GM19240 (cell line): ENCODE data around the gene VPS36.
"Not testable (repeated sequence)": the region's sequence is repeated elsewhere in the genome, so short reads cannot be mapped to it uniquely, and the experiment has no call there.

Experiments used
- DNase-seq: peaks from one replicate; pipeline ENCODE4 v3.0.0; 2011; ENCODE audit warnings: low spot score; ENCODE audit not compliant: insufficient read length

Gene VPS36, protein sequence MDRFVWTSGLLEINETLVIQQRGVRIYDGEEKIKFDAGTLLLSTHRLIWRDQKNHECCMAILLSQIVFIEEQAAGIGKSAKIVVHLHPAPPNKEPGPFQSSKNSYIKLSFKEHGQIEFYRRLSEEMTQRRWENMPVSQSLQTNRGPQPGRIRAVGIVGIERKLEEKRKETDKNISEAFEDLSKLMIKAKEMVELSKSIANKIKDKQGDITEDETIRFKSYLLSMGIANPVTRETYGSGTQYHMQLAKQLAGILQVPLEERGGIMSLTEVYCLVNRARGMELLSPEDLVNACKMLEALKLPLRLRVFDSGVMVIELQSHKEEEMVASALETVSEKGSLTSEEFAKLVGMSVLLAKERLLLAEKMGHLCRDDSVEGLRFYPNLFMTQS

DNA sequence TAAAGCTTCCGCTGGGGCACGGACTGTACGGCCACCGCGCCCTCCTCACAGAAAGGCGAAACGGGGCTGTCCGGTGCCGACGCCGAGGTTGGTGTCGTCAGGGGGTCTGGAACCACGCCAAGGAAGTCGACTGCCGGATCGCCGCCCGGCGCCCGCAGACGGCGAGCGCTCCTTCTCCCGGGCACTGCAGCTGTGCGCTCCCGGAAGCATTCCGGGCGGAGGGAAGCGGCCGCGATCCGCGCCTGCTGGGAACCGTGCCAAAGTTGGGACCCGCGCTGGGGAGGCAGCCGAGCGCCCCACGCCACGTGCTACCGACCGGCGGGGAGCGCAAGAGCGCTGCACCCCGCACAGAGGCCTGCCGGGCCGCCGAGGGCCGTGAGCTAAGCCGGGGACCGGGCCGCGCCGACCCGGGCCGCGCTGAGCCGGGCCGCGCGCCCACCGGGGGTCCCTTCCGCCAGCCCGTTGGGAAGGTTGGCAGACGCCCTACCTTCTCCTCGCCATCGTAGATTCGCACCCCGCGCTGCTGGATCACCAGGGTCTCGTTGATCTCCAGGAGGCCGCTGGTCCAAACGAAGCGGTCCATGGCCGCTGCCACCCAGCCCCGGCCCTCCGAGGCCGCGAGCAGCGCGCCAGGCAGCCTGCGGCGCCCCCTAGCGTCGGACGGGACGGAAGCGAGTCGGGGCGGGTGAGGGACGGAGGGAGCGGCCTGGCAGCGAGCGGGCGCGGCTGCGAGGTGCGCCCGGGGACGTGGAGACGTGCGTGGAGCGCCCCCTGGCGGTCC, at the start of gene VPS36:
TSS of gene VPS36 (minus strand) at position 623 of the 781 bp plus-strand sequence. CDS start at position 583, 40 bp downstream.
- peak; percentile 64 for DNase-seq

DNA sequence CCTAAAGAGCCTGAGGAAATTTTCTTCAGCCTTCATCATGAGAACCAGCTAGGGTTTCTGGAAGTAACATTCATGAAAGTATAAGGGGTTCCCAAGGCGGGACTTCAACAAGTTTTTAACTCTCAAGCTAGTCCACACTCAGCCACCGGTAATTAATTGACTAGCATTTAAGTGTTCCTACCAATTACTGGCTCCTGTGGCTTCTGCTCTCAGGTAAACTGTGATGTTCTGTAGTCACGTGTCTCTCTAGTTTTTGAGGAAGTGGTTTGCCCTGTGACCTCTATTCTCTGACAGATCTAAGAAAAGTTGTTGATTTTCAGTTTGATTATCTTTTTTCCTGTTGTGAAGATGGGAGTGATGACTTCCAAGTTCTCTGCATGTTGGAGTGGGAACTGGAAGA, 47.5 kb upstream of the VPS36 start:
- not testable (repeated sequence) for DNase-seq

DNA sequence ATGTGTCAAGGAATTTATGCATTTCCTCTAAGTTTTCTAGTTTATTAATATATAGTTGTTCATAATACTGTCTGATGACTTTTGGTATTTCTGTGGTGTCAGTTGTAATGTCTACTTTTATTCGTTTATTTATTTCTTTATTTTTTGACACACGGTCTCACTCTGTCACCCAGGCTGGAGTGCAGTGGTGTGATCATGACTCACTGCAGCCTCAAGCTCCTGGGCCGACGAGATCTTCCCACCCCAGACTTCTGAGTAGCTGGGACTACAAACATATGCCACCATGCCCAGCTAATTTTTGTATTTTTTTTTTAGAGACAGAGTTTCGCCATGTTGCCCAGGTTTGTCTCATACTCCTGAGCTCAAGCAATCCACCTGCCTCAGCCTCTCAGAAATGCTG, 43.8 kb upstream of the VPS36 start:
- DNase-seq = not testable (repeated sequence)

- DNase-seq = not testable (repeated sequence)
Measured at GRCh38 chr13:52491015-52491414, 40.6 kb upstream of the VPS36 start.

GRCh38 chr13:52488763-52489162, 38.3 kb upstream of the VPS36 start:
- DNase-seq = not testable (repeated sequence)

DNA sequence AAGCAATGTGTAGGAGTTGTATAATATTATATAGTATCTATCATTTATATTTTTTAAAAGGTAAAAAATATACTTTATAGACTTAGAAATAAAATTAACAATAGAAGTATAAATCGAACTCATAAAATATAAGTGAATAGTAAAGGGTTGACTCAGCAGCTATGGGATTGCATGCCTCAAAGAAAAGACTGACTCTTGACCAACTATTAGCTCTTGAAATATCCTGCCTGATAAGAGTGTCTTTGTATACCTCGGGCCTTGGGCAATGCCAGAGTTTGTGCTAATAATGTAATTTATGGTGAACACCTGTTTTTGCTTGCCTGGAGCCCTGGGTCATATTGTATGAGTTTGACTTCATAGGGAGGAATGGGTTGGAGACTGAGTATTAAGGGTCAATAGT, 36.6 kb upstream of the VPS36 start:
- DNase-seq = not testable (repeated sequence)

- not testable (repeated sequence) for DNase-seq
Measured at GRCh38 chr13:52480677-52481428, 30.4 kb upstream of the VPS36 start.

GRCh38 chr13:52468487-52468886, 18.1 kb upstream of the VPS36 start:
- not testable (repeated sequence) for DNase-seq

DNA sequence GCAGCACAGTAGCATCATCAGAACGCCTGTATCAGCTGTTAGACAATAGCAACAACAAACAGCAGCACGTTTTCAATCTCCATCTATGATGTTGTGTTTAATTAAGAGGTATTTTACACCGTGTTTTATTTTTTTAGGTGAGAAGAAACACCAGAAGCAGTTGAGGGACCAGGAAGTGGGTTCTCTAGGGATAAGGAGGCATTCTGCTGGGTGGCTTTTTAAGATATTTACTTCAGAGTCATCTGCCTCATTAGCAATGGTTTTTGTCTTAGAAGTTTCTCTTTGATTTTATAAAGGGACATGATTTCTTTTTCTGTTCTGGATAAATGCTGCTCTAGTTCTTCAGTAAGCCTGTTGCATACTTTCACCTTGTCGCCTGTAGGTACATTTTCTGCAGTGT, 13.1 kb upstream of the VPS36 start:
- DNase-seq = no peak

GRCh38 chr13:52461265-52461664, 10.8 kb upstream of the VPS36 start:
- no peak for DNase-seq

- DNase-seq = no peak
Measured at GRCh38 chr13:52459668-52460067, 9.2 kb upstream of the VPS36 start.

DNA sequence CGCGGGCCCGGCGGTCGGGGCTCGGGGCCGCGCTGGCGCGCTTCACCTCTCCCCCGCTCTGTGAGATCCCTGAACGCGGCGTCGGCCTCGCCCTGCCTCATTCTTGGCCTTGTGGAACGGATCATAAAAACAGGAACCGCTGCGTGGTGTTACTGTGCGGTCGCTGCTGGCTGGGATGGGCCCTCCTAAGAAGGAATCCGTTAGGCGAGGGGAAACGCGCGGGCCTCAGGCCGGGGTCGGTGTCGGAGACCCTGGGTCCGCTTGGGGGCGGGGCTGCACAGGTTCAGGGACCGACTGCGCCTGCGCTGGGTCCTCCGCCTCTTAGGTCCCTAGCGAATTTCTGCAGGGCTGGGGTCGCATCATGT, 5.2 kb upstream of the VPS36 start:
- peak; percentile 50 for DNase-seq

DNA sequence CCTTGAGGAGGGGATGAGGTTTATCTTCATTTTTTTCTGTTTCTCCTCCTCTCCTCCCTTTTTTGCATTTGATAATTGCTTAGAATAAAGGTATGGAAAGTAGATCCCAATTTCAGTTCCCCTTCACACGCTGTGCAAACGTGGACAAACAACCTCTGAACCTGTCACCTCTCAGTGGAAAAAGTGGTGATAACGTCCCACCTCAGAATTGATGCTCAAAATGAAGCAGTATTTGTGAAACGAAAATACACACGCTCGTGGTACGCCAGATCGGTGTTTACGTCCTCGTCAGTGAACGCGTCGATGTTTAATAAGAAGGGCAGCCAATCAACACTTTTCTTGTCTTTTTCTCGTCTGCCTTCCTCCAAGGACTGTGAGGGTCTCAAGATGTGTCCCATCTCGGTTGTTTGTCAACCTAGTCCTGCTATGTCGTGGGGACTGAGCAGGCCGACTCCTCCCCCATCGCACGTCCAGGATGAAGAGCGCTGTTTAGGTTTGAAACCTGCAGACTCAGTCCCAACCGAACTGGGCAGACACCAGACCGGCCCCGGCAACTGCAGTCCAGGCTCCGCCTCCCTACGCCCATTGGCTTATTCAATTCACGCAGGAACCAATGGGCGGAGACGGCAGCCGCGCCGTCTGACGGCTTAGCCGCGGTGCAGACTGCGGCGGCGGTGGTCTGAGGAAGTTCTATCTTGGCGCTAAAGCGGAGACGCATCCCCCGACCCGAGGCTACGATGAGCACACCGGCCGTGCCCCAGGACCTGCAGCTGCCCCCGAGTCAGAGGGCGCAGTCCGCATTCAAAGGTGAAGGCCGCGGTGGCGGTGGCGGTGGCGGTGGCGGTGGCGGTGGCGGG, 4.6 kb upstream of the VPS36 start, which contains the start of gene CKAP2:
TSS of gene CKAP2 (plus strand) at position 659 of the 857 bp plus-strand sequence. CDS start at position 738, 79 bp downstream.
- peak; percentile 89 for DNase-seq

- DNase-seq = peak; percentile 32
Measured at GRCh38 chr13:52454459-52454819, 4.0 kb upstream of the VPS36 start.

DNA sequence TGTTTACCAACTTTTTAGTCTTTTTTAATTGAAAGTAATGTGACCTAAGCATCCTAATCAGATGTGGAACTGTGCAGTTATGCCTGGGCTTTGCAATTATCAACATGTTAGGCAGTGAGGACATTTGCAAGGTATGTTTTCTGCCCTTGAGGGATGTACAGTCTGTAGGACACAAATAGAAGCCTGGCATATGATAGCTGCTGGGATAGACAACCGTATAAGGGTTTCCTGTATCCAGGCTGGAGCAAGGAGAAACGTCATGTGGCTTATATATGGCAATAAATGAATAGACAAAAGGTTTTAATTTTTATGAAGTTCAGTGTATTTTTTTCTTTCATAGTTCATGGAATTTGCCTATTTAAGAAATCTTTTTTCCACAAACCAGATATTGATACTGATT, 2.0 kb upstream of the VPS36 start:
- DNase-seq = no peak

GRCh38 chr13:52451135-52451804, 836 bp upstream of the VPS36 start:
- DNase-seq = no peak

GRCh38 chr13:52450793-52451116, 321 bp upstream of the VPS36 start:
- no peak for DNase-seq

DNA sequence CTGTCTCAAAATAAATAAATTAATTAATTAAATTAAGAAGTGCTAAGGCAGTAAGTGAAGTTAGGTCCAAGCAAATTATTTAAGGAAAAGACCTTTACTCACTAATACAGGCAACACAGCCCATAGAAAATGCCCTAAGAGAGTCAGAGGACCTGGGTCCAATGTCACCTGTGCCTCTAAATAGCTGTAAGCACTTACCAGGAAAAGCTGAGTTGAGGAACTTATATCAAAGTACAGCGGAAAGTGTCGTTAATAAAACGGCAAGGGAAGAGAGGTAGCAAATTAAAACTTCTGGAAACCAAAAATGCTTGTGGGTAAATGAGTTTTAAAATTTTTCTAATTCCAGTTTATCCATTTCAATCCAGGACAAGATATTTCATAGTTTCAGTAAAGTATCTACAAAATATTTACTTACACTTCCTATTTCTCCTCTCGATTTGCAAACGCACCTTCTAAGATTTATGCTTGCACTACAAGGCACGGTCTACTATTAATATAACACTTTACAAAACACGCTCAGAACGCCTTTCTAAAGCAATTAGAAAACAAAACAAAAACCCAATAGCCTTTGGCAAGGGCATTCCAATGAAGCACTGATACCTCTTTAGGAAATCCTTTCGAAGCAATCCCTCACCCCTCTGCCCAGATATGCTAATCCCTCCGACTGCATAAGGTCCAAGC, 963 bp downstream of the VPS36 start:
- no peak for DNase-seq

DNA sequence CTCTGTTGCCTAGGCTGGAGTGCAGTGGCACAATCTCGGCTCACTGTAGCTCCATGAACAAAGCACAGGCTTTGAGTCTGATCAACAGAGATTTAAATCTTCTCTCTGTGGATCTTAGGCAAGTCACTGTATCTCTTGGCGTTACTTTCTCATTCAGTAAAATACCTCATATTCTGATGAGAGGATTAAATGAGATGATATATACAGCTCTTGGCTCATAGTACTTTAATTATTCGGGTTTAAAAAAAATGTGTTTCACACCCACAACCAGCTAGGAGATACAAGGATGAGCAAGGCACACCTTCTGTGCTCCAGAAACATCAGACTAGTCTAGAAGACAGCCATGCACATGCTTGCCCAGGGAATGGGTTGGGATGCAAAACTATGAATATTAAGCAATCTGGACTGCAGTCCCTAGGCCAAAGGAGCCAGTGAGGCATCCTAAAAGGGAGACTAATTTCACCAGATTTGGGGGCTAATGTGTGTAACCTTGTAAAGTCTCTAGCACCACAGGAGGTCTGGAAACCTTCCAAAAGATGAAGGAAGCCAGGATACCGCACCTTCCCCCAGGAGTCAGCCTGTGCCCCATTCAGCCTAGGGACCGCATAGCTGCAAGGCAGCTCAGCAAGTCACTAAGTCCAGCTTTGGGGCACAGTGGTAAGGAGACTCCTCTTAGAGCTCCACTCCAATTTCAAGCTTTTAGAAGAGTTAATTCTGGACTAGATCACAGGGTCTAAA, 2.5 kb downstream of the VPS36 start:
- DNase-seq = no peak
